HepG2 (cell line): ENCODE data around the gene NSG2. TPM values are rescaled to one million over a fixed set of nuclear protein-coding genes. Genes with fewer than 3 reads are reported as not detected.

Source experiments
- ATAC-seq: fragments of 200-7000 bp; cut with Tn5 transposase; 3 replicates; pipeline ENCODE4 v1.9.1; 2020; ENCODE audit warnings: mild to moderate bottlenecking, moderate library complexity
- BruUV-seq: library from RNA; stranded (reverse); fragments of 400-500 nt; replicated peaks from 2 replicates; lab custom pipeline; 2021; lab: Mats Ljungman, UMichigan
- CTCF ChIA-PET: fragments of 300-600 bp; formaldehyde crosslinking; extraction: SDS; loops from one replicate; lab custom pipeline; 2021; ENCODE audit warnings: low total read pairs, inconsistent platforms, low intra/inter-chr PET ratio; lab: Yijun Ruan, JAX
- POLR2A ChIA-PET: fragments of 350-600 bp; sonication (Branson Sonifier 250); formaldehyde crosslinking; loops from one replicate; lab custom pipeline; 2020; ENCODE audit warnings: antibody characterized with exemption, inconsistent platforms; lab: Yijun Ruan, JAX
- DNase-seq: peaks from one replicate; pipeline ENCODE4 v3.0.0-alpha.2; 2015; ENCODE audit warnings: low spot score
- FAIRE-seq: peaks from 3 replicates; lab custom pipeline; 2011; peaks lifted over from hg19 to GRCh38; lab: Jason Lieb, UNC
- H2AFZ ChIP-seq: one replicate; pipeline ENCODE4 v1.6.1; 2011; ENCODE audit warnings: low read length, inconsistent platforms
- H3K27ac ChIP-seq: fragments of 300-600 bp; 3 replicates; pipeline ENCODE4 v1.8.0; 2011; ENCODE audit warnings: mixed run types, mild to moderate bottlenecking, mixed read lengths, low read length, inconsistent platforms; ENCODE audit not compliant: insufficient read depth; ENCODE audit errors: extremely low read length
- H3K27me3 ChIP-seq, 2 experiments: fragments of 200-600 bp in 1 of 2; 2 replicates in 1 of 2; 3 replicates in 1 of 2; pipeline versions ENCODE4 v1.6.0 to v1.8.0; 2011; ENCODE audit warnings: low read length in 2 of 2, mild to moderate bottlenecking in 2 of 2, moderate library complexity in 2 of 2, inconsistent platforms in 1 of 2; ENCODE audit not compliant: insufficient read depth in 2 of 2, control insufficient read depth in 1 of 2
- H3K36me3 ChIP-seq, 2 experiments: fragments of 200-600 bp in 1 of 2; replicated peaks in 1 of 2; 2 replicates in 1 of 2; 3 replicates in 1 of 2; pipeline versions ENCODE4 v1.5.1 to v1.8.0; 2011; ENCODE audit warnings: low read length in 2 of 2, inconsistent platforms in 1 of 2; ENCODE audit not compliant: insufficient read depth in 2 of 2, control insufficient read depth in 1 of 2
- H3K4me1 ChIP-seq: 2 replicates; pipeline ENCODE4 v1.5.1; 2012; ENCODE audit warnings: low read length, inconsistent platforms; ENCODE audit not compliant: insufficient read depth
- H3K4me2 ChIP-seq: 2 replicates; pipeline ENCODE4 v1.6.0; 2011; ENCODE audit warnings: low read depth, low read length, inconsistent platforms
- H3K4me3 ChIP-seq, 3 experiments: fragments of 200-600 bp in 1 of 3; sonication (generic), shearing (Covaris generic) in 1 of 3; replicated peaks in 1 of 3; 2 replicates each; pipeline ENCODE4 v1.5.1; 2011 to 2016; ENCODE audit warnings: low read length in 3 of 3, inconsistent platforms in 2 of 3, low read depth in 2 of 3, mild to moderate bottlenecking in 2 of 3, control low read depth in 1 of 3, mixed read lengths in 1 of 3; ENCODE audit not compliant: insufficient read depth in 1 of 3
- H3K79me2 ChIP-seq: one replicate; pipeline ENCODE4 v1.6.1; 2011; ENCODE audit warnings: low read length, inconsistent platforms; ENCODE audit not compliant: insufficient read depth
- H3K9ac ChIP-seq: 2 replicates; pipeline ENCODE4 v1.6.0; 2011; ENCODE audit warnings: mild to moderate bottlenecking, low read depth, low read length, inconsistent platforms; ENCODE audit not compliant: insufficient read depth
- H3K9me3 ChIP-seq: 2 replicates; pipeline ENCODE4 v1.5.1; 2012; ENCODE audit warnings: mild to moderate bottlenecking, low read length
- H4K20me1 ChIP-seq: 2 replicates; pipeline ENCODE4 v1.6.0; 2011; ENCODE audit warnings: inconsistent platforms, mild to moderate bottlenecking, low read length, moderate library complexity; ENCODE audit not compliant: insufficient read depth
- HNRNPL ChIP-seq: fragments of 200-400 bp; formaldehyde crosslinking; IDR thresholded peaks from 2 replicates; pipeline ENCODE4 v1.6.1; 2017; ENCODE audit warnings: mild to moderate bottlenecking, low read depth, low read length
- PCBP1 ChIP-seq: fragments of 200-400 bp; formaldehyde crosslinking; IDR thresholded peaks from 2 replicates; pipeline ENCODE4 v1.6.1; 2017; ENCODE audit warnings: mild to moderate bottlenecking, low read depth, low read length, borderline replicate concordance
- RELA ChIP-seq: sonication (generic); formaldehyde crosslinking; IDR thresholded peaks from 2 replicates; pipeline ENCODE4 v1.4.0; 2020; ENCODE audit warnings: missing genetic modification reagents
- SNAPC2 ChIP-seq: sonication (generic); formaldehyde crosslinking; IDR thresholded peaks from 2 replicates; pipeline ENCODE4 v1.8.1; 2022; ENCODE audit warnings: mild to moderate bottlenecking, missing genetic modification reagents
- SRSF1 ChIP-seq: fragments of 200-400 bp; formaldehyde crosslinking; optimal IDR thresholded peaks from 2 replicates; pipeline ENCODE3; 2017; ENCODE audit warnings: mild to moderate bottlenecking, low read depth, low read length, moderate library complexity
- TEF ChIP-seq: sonication (generic); formaldehyde crosslinking; IDR thresholded peaks from 2 replicates; pipeline ENCODE4 v1.5.0; 2020; ENCODE audit warnings: missing genetic modification reagents
- ZBTB20 ChIP-seq: sonication (generic); formaldehyde crosslinking; IDR thresholded peaks from 2 replicates; pipeline ENCODE4 v1.8.1; 2023; ENCODE audit warnings: missing genetic modification reagents, low read depth, mild to moderate bottlenecking, borderline replicate concordance
- ZNF740 ChIP-seq: sonication (generic); formaldehyde crosslinking; IDR thresholded peaks from 2 replicates; pipeline ENCODE4 v1.4.0; 2020; ENCODE audit warnings: missing genetic modification reagents
- ZSCAN30 ChIP-seq: sonication (generic); formaldehyde crosslinking; IDR thresholded peaks from 2 replicates; pipeline ENCODE4 v1.5.0; 2020; ENCODE audit warnings: mild to moderate bottlenecking, missing genetic modification reagents
- WGBS: methylation state at CpG from one replicate; pipeline ENCODE4 v1.1.6; 2017; ENCODE audit warnings: low lambda C conversion rate; 5-methylcytosine and 5-hydroxymethylcytosine counted together
- in situ Hi-C: cut with HindIII; loops from 2 replicates; pipeline ENCODE4 v1.10.0; 2017; ENCODE audit warnings: low pct_unique_long_range_greater_than_20kb; ENCODE audit not compliant: extremely low pct_ligation_motif_present
- intact Hi-C: fragments of 100-400 bp; cut with micrococcal nuclease; formaldehyde crosslinking; loops from one replicate; pipeline ENCODE4 v1.10.0; 2022; ENCODE audit not compliant: unreplicated experiment
- polyA plus RNA-seq, 8 experiments: library from polyadenylated mRNA; depleted of rRNA in 3 of 8; stranded (reverse) in 7 of 8; unstranded in 1 of 8; fragments of >200 nt; fragmentation: Illumina TruSeq in 4 of 8; extraction: Trizol in 4 of 8; gene quantifications; 2 replicates each; pipeline versions ENCODE4 v1.2.1 to v1.2.3, GENCODE V29; 2011 to 2016; ENCODE audit warnings: low read depth in 4 of 8, missing spikeins in 1 of 8, mixed read lengths in 1 of 8; ENCODE audit not compliant: insufficient read depth in 1 of 8
- total RNA-seq, 5 experiments: library from RNA; depleted of rRNA; stranded (reverse); fragments of >200 nt; fragmentation: Illumina TruSeq; extraction: Trizol; gene quantifications; 2 replicates each; pipeline ENCODE4 v1.2.3, GENCODE V29; 2016; ENCODE audit warnings: low read depth in 1 of 5
- TF ChIP-seq, protein P1 (sequence below): sonication (generic); formaldehyde crosslinking; IDR thresholded peaks from 2 replicates; pipeline ENCODE4 v1.5.1; 2020; ENCODE audit warnings: mild to moderate bottlenecking, missing genetic modification reagents, moderate library complexity

The NSG2 gene
- total and polyA plus RNA-seq, 2 of the 13 experiments (the other 11 are each of a cell fraction or from before 2014, with no cell fraction given), result 0.21 TPM; not detected in 1

- TF ChIP-seq, protein P1, sequence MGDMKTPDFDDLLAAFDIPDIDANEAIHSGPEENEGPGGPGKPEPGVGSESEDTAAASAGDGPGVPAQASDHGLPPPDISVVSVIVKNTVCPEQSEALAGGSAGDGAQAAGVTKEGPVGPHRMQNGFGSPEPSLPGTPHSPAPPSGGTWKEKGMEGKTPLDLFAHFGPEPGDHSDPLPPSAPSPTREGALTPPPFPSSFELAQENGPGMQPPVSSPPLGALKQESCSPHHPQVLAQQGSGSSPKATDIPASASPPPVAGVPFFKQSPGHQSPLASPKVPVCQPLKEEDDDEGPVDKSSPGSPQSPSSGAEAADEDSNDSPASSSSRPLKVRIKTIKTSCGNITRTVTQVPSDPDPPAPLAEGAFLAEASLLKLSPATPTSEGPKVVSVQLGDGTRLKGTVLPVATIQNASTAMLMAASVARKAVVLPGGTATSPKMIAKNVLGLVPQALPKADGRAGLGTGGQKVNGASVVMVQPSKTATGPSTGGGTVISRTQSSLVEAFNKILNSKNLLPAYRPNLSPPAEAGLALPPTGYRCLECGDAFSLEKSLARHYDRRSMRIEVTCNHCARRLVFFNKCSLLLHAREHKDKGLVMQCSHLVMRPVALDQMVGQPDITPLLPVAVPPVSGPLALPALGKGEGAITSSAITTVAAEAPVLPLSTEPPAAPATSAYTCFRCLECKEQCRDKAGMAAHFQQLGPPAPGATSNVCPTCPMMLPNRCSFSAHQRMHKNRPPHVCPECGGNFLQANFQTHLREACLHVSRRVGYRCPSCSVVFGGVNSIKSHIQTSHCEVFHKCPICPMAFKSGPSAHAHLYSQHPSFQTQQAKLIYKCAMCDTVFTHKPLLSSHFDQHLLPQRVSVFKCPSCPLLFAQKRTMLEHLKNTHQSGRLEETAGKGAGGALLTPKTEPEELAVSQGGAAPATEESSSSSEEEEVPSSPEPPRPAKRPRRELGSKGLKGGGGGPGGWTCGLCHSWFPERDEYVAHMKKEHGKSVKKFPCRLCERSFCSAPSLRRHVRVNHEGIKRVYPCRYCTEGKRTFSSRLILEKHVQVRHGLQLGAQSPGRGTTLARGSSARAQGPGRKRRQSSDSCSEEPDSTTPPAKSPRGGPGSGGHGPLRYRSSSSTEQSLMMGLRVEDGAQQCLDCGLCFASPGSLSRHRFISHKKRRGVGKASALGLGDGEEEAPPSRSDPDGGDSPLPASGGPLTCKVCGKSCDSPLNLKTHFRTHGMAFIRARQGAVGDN (CRISPR knock-in tag), result no peak
- no peak for TF ChIP-seq RELA (CRISPR knock-in tag)
- TF ChIP-seq PCBP1, result no peak
- no peak for TF ChIP-seq ZBTB20 (CRISPR knock-in tag)
- TF ChIP-seq SNAPC2 (CRISPR knock-in tag), result no peak
- TF ChIP-seq TEF (CRISPR knock-in tag), result no peak
- no peak for TF ChIP-seq SRSF1
- no peak for TF ChIP-seq ZNF740 (CRISPR knock-in tag)
- no peak for TF ChIP-seq ZSCAN30 (CRISPR knock-in tag)
- no peak for TF ChIP-seq HNRNPL
- H2AFZ ChIP-seq, result no peak overlapping the region
- H3K4me1 ChIP-seq, result no peaks in the 10 kb centered on the region
- WGBS, result 24% methylated on average over 5 of the region's 6 CpGs
- no peak overlapping the region for H3K4me2 ChIP-seq
- intact Hi-C loops (loop anchor here (1.0 kb wide), 2 partner anchors 268 to 273 kb away; no protein-coding TSS in a partner anchor), in situ Hi-C loops (loop anchor here (5.0 kb wide), 1 partner anchor 268 kb away; no protein-coding TSS in a partner anchor)
- H3K4me3 ChIP-seq, result no peak overlapping the region
- H3K27me3 ChIP-seq, result no peaks in the 10 kb centered on the region
- CTCF ChIA-PET, result interaction anchor here (1.8 to 3.1 kb wide), 2 partner anchors 268 to 273 kb away, joined by 9 to 39 read pairs; no protein-coding TSS in a partner anchor
- no peak overlapping the region for H3K27ac ChIP-seq
- FAIRE-seq, result no peak
- no peak overlapping the region for H3K9ac ChIP-seq
- POLR2A ChIA-PET, result interaction anchor here (1.0 kb wide), 1 partner anchor 267 kb away, joined by 3 read pairs; no protein-coding TSS in a partner anchor
- 0 out of 2 replicates have a peak, but pooled peaks cover 3% of the 10 kb centered on the region for H4K20me1 ChIP-seq
- H3K36me3 ChIP-seq, result no peaks in the 10 kb centered on the region
- no TSS peak for BruUV-seq
- H3K79me2 ChIP-seq, result no peaks in the 10 kb centered on the region
- no peak for DNase-seq
- ATAC-seq, result no peak; the same call in 2 of the 3 replicates
- no peaks in the 10 kb centered on the region for H3K9me3 ChIP-seq
These were observed 846 bp upstream of the NSG2 start for GRCh38 chr5:174044466-174045254.
